Thymus (tissue), 11 donors: Measurements from ENCODE around the gene OBP2B. TPM values are rescaled to one million over a fixed set of nuclear protein-coding genes. Genes with fewer than 3 reads are reported as not detected.
"Not testable (repeated sequence)": the region's sequence is repeated elsewhere in the genome, so short reads cannot be mapped to it uniquely, and the experiment has no call there.

Source experiments
- DNase-seq, 9 donors: peaks; one replicate each; pipeline ENCODE4 v3.0.0-alpha.2; 2013; ENCODE audit warnings: low spot score in 9 of 9, low read depth in 6 of 9, missing footprints in 1 of 9
- H3K27ac ChIP-seq, 2 donors: one replicate each; pipeline ENCODE4 v1.5.1; 2013; ENCODE audit warnings: control low read depth in 1 of 2, low read depth in 1 of 2, low read length in 1 of 2, mild to moderate bottlenecking in 1 of 2, moderate library complexity in 1 of 2
- H3K27me3 ChIP-seq, 2 donors: one replicate each; pipeline ENCODE4 v1.5.1; 2013; ENCODE audit warnings: low read length in 1 of 2; ENCODE audit not compliant: control insufficient read depth in 2 of 2, insufficient read depth in 1 of 2
- H3K36me3 ChIP-seq, 2 donors: one replicate each; pipeline ENCODE4 v1.5.1; 2013; ENCODE audit warnings: low read length in 1 of 2, mild to moderate bottlenecking in 1 of 2, moderate library complexity in 1 of 2; ENCODE audit not compliant: control insufficient read depth in 2 of 2, insufficient read depth in 2 of 2
- H3K4me1 ChIP-seq, 2 donors: one replicate each; pipeline ENCODE4 v1.5.1; 2013; ENCODE audit warnings: low read length in 2 of 2; ENCODE audit not compliant: control insufficient read depth in 2 of 2, insufficient read depth in 2 of 2
- H3K4me3 ChIP-seq, 2 donors: one replicate each; pipeline ENCODE4 v1.5.1; 2013; ENCODE audit warnings: low read length in 2 of 2, control low read depth in 1 of 2, mild to moderate bottlenecking in 1 of 2
- H3K9me3 ChIP-seq, 2 donors: one replicate each; pipeline ENCODE4 v1.5.1; 2013; ENCODE audit warnings: low read length in 1 of 2, mild to moderate bottlenecking in 1 of 2; ENCODE audit not compliant: control insufficient read depth in 2 of 2, insufficient read depth in 1 of 2
- WGBS: extraction: QIAGEN DNeasy Blood & Tissue Kit; methylation state at CpG from one replicate; pipeline ENCODE4 v1.1.7; 2013; 5-methylcytosine and 5-hydroxymethylcytosine counted together
- polyA plus RNA-seq: library from polyadenylated mRNA; stranded (reverse); fragments of 200-250 nt; gene quantifications from one replicate; pipeline ENCODE4 v1.2.3, GENCODE V29; 2013
- total RNA-seq: library from RNA; stranded (reverse); fragments of 120-200 nt; gene quantifications from one replicate; pipeline ENCODE4 v1.2.4, GENCODE V29; 2013
- donor health status: healthy.

Gene OBP2B
- total and polyA plus RNA-seq, 2 donors = 0.09 TPM; not detected in 1

- no peaks in the 10 kb centered on the region for H3K9me3 ChIP-seq
- no peak overlapping the region for H3K4me3 ChIP-seq
- no peaks in the 10 kb centered on the region for H3K4me1 ChIP-seq
- peaks cover 0 to 25% of the 10 kb centered on the region in 2 donors for H3K27me3 ChIP-seq
- 9% methylated on average over 7 of the region's 8 CpGs for WGBS
- no peak overlapping the region for H3K27ac ChIP-seq
- peak in 6 of 9 donors; percentile 13 to 73 (median 36) for DNase-seq
- H3K36me3 ChIP-seq = no peaks in the 10 kb centered on the region
Observed at GRCh38 chr9:133184971-133185370, 24.1 kb downstream of the OBP2B start.

- H3K9me3 ChIP-seq = no peaks in the 10 kb centered on the region
- WGBS = 87% methylated on average over 5 of the region's 5 CpGs
- no peak overlapping the region for H3K4me3 ChIP-seq
- H3K4me1 ChIP-seq = no peaks in the 10 kb centered on the region
- H3K36me3 ChIP-seq = no peaks in the 10 kb centered on the region
- H3K27ac ChIP-seq = no peak overlapping the region
- DNase-seq = no peak
- peaks cover 0 to 10% of the 10 kb centered on the region in 2 donors for H3K27me3 ChIP-seq
Observed at GRCh38 chr9:133182151-133182550, 26.9 kb downstream of the OBP2B start.

- H3K27me3 ChIP-seq = peaks cover 0 to 5% of the 10 kb centered on the region in 2 donors
- no peaks in the 10 kb centered on the region for H3K36me3 ChIP-seq
- 92% methylated on average over 3 of the region's 3 CpGs for WGBS
- H3K4me1 ChIP-seq = no peaks in the 10 kb centered on the region
- no peak overlapping the region for H3K27ac ChIP-seq
- no peak for DNase-seq
- no peak overlapping the region for H3K4me3 ChIP-seq
- no peaks in the 10 kb centered on the region for H3K9me3 ChIP-seq
Observed at GRCh38 chr9:133181561-133181960, 27.5 kb downstream of the OBP2B start.

GRCh38 chr9:133180953-133181352, 28.1 kb downstream of the OBP2B start:
- Histone ChIP-seq H3K4me3 (no peak overlapping the region), H3K27ac (no peak overlapping the region), H3K36me3 (no peaks in the 10 kb centered on the region), H3K4me1 (no peaks in the 10 kb centered on the region), H3K27me3 (peaks cover 0 to 5% of the 10 kb centered on the region in 2 donors), H3K9me3 (no peaks in the 10 kb centered on the region)
- DNase-seq = no peak
- 94% methylated on average over 5 of the region's 5 CpGs for WGBS

DNA sequence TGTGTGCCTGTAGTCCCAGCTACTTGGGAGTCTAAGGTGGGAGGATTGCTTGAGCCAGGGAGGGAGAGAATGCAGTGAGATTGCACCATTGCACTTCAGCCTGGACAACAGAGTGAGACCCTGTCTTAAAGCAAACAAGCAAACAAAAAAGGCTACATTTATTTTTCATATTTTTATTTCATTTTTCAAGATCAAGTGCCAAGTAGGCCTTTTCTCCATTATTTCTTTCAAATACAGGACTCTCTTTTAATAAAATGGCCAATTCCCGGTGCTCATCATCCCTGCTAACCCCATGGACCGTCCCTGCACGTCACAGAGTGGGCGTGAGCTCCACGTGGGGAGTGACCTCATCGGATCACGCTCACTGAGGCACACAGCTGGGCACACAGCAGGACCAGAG, 36.0 kb downstream of the OBP2B start:
- 93% methylated on average over 7 of the region's 7 CpGs for WGBS
- Histone ChIP-seq H3K36me3 (no peaks in the 10 kb centered on the region), H3K4me3 (no peak overlapping the region), H3K4me1 (no peaks in the 10 kb centered on the region), H3K27ac (no peak overlapping the region), H3K27me3 (peaks cover 2 to 3% of the 10 kb centered on the region in 2 donors), H3K9me3 (no peaks in the 10 kb centered on the region)
- DNase-seq = no peak

DNA sequence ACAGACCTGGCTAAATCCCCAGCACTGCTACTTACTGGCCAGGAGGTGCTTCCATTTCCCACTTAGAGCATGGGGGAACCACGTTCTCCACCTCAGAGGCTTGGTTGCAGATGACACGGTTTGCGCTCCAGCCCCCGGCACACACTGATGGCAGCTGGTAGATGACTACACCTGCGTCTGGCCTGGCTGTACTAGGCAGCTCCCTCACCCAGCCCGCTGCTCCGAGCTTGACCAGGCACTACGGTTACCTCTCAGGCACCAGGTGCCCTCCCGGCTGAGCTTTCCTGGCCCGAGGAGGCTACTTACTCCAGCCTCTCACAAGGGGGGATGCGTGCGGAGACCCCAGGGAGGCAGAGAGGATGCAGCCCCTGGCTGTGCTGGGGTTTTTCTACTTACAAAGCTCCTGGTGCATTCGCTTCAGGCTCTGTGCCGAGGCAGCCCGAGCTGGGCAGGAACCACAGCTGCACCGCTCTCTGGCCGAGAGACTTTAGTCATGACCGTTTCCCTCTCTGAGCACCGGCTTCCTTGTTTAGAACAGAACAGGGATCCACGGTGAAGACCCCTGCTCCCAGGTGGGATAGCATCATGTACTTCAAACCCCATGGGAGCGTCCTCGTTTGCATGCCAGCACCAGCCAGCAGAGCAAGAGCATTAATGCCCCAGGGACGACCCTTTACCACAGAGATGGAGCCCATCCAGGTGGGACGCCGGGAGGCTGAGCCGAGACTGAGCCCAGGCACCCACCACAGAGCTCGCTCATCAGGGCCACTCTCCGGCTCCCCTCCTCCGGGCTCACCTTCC, 37.7 kb downstream of the OBP2B start:
- WGBS = 91% methylated on average over 29 of the region's 29 CpGs
- H3K9me3 ChIP-seq = no peaks in the 10 kb centered on the region
- no peak for DNase-seq

DNA sequence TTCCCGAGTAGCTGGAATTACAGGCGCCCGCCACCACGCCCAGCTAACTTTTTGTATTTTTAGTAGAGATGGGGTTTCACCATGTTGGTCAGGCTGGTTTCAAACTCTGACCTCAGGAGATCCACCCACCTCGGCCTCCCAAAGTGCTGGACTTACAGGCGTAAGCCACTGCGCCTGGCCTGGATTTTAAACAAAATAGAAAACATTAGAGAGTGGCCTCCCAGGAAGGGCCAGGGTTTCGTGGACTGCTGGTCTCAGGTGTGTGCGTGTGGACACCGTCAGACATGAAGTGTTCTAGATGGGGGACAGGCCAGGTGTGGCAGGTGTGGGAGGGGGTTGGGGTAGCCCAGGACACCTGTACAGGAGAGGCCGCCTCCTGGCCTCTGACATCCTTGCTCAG, 38.3 kb downstream of the OBP2B start:
- no peaks in the 10 kb centered on the region for H3K9me3 ChIP-seq
- DNase-seq = no peak

More for the DNA sequence above, 37.7 kb downstream of the OBP2B start:
- Histone ChIP-seq H3K27ac (no peak overlapping the region), H3K4me1 (no peaks in the 10 kb centered on the region), H3K36me3 (no peaks in the 10 kb centered on the region), H3K27me3 (peaks cover 2 to 3% of the 10 kb centered on the region in 2 donors), H3K4me3 (no peak overlapping the region)

DNA sequence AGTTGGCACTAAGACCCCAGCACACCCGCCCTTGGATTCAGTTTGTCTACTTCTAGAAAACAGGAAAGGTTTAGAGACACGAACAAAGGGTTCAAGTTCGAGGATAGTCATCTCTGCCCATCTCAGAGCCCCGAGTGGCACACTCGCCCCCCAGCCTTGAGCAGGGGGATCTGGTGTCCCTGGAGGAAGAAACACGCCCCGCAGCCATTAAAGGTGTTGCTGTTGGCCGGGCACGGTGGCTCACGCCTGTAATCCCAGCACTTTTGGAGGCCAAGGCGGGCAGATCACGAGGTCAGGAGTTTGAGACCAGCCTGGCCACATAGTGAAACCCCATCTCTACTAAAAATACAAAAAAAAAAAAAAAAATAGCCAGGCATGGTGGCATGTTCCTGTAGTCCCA, 39.4 kb downstream of the OBP2B start:
- 97% methylated on average over 12 of the region's 12 CpGs for WGBS

More for the DNA sequence above, 38.3 kb downstream of the OBP2B start:
- no peaks in the 10 kb centered on the region for H3K4me1 ChIP-seq
- no peak overlapping the region for H3K4me3 ChIP-seq
- WGBS = 98% methylated on average over 11 of the region's 11 CpGs
- no peak overlapping the region for H3K27ac ChIP-seq
- no peaks in the 10 kb centered on the region for H3K36me3 ChIP-seq
- H3K27me3 ChIP-seq = peaks cover 2 to 3% of the 10 kb centered on the region in 2 donors

DNA sequence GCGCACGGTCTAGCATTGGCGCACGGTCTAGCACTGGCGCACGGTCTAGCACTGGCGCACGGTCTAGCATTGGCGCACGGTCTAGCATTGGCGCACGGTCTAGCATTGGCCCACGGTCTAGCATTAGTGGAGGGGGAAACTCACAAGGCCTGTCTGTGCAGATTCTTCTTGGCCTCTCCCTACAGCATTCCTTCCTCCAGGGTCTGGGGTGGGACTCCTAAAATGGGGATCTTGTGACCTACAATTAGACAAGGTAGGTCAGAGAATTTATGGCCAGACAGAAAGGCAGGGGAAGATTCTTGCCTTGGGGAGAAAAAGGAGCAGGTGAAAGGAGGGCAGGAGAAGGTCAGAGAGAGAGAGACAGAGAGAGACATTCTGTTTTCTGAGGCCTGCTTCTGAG, 39.9 kb downstream of the OBP2B start:
- Histone ChIP-seq H3K27ac (no peak overlapping the region), H3K4me3 (no peak overlapping the region), H3K9me3 (no peaks in the 10 kb centered on the region), H3K4me1 (peaks cover 0 to 2% of the 10 kb centered on the region in 2 donors), H3K36me3 (no peaks in the 10 kb centered on the region), H3K27me3 (peaks cover 3 to 11% of the 10 kb centered on the region in 2 donors)
- WGBS = 96% methylated on average over 13 of the region's 13 CpGs
- DNase-seq = no peak

More for the DNA sequence above, 39.4 kb downstream of the OBP2B start:
- not testable (repeated sequence) for H3K4me1 ChIP-seq, H3K27me3 ChIP-seq, DNase-seq, H3K4me3 ChIP-seq, H3K9me3 ChIP-seq, H3K27ac ChIP-seq, H3K36me3 ChIP-seq
